SKM-1 treated with dmso at 0.1 percent for 144 hours (cell line): ENCODE data around the gene NRROS.

Experiments used
- DNase-seq: peaks from one replicate; lab custom pipeline; 2025; ENCODE audit not compliant: unreplicated experiment; lab: John Stamatoyannopoulos, UW

The NRROS gene

DNA sequence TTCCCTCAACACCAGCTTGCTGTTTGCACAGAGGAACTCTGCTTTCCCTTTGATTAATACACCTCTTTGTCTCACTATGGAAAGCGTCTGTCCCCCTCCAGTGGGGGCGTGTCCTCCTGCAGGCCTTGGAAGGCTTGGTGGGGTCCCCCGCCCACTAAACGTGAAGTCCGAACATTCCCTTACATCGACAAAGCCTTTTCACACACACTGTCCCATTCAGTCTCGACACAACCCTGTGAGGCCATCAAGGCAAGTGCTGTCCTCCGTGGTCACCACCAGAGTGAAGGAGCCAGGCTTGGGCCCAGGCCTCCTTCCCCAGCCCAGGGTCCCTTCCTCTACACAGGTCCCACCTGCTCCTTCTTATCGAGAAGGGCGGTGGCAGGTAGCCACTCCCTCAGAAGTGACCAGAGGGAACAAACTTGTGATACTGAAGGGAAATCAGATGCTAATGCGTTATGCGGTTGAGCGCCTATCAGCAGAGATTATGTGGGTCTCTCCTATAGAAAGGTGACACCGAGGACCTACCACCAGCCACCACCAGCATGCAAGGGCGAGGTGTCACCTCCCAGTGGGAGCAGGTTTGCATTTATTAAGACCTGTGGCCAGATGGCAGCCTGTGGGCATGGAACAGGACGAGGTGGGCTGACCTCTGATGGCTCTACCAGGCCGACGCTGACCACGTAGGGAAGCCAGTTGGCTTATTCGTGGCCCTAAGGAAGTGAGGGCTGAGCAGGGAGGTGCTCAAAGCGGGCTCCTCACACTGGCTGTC, 6.6 kb downstream of the NRROS start:
- no peak for DNase-seq

GRCh38 chr3:196646666-196647216, 7.2 kb downstream of the NRROS start:
- no peak for DNase-seq

DNA sequence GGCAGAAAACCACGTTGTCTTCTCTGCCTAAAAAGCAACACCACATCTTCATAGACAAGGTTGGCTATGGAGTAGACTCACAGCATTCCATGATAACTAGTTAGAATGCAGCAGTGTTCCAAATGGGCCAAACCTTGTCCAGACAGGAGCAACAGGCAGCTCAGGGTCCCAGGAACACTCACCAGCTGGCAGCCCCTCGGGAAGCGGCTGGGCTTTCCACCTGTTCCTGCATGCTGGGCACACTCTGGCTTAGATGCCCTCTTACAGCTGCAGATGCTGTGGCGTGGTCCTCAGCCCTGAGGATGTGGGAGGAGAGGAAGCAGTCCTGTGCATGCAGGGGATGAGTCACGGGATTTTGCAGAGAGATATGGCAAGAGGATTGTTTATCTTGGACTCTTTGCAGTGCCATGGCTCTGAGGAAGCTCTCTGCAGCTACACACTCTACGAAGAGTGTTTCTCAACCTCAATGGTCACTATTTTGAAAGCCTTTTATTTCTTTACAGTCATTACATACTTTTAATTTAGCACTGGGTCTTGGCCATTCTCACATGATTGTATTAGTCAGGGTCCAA, 11.3 kb downstream of the NRROS start:
- no peak for DNase-seq

GRCh38 chr3:196651819-196652218, 12.3 kb downstream of the NRROS start:
- DNase-seq: no peak

DNA sequence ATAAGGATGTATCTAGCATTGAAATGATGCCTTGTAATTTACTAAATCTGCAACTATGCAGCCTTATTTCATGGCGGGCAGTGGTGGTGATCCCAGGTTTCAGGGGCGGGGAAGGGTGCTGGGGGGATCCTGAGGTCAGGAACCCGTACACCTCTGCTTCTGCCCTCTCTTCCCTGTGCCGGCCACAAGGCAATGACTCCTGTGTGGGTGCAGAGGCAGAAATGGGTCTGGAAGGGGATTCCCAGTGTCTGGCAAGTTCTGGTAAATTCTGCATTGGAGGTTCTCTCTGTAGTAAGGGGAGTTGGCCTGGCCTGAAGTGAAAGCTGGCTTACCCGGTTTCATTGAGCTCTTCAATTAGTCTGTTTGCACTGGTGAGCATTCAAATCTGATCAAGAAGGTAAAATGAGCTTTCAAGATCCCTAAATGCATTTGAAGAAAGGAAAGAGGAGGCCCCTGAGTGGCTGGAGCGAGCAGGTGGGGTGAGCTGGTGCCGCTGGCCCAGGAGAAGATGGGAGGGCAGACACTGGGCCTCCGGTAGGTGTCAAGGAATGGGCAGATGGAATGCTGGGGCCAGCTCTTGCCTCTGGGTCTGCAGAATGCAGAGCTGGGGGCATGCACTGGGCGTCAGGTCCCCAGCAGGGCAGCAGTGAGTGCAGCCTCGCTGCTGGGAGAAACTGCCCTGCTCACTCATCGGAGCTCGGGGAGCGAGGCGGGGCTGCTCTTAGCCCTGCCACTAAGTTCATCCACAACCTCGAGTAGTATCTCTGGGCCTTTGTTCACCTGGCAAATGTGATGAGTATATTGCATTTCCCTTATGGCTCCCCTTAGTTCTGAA, 13.7 kb downstream of the NRROS start:
- no peak for DNase-seq

DNA sequence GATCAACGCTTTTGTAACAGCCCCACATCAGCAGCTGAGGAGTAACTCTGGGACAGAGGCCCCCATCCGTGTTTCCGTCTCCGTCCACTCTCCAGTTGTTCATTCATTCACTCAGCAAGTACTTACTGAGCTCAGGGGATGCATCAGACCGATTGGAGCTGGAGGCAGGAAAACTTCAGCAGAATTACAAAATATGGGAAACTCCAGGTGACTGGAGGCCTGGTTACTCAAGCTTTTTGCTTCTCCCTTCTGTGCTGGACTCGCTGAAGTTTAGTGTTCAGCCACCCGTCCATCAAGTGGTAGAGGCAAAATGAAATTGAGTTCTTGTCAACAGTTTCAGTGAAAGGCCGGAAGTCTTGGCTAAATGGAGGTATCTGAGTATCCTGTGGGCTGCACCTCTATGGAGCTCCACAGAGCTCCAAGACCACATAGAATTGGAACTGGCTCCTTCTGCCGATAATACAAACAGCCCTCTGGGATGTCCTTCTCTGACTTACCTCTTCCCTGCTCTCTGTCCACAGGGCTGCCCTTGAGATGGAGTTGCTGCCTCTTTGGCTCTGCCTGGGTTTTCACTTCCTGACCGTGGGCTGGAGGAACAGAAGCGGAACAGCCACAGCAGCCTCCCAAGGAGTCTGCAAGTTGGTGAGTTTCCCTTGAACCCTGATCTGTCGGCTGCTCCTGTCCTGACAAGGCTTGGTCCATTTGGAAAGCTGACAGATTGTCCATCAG, 14.7 kb downstream of the NRROS start:
- no peak for DNase-seq

DNA sequence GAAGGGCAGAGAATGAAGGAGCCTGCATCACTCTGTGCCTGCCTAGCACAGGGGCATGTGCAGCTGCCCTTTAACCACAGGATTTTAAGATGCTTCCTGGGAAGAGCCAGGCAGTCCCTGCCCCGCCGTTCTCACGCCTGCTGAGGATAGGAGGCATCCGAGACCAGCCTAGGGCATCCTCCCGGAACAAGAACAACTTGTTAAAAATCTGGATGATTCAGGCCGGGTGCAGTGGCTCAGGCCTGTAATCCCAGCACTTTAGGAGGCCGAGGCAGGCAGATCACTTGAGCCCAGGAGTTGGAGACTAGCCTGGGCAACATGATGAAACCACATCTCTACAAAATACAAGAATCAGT, 15.2 kb downstream of the NRROS start:
- DNase-seq: no peak

- DNase-seq: no peak
Measured at GRCh38 chr3:196655496-196655895, 16.0 kb downstream of the NRROS start.

- DNase-seq: no peak
Measured at GRCh38 chr3:196656213-196656612, 16.7 kb downstream of the NRROS start.

DNA sequence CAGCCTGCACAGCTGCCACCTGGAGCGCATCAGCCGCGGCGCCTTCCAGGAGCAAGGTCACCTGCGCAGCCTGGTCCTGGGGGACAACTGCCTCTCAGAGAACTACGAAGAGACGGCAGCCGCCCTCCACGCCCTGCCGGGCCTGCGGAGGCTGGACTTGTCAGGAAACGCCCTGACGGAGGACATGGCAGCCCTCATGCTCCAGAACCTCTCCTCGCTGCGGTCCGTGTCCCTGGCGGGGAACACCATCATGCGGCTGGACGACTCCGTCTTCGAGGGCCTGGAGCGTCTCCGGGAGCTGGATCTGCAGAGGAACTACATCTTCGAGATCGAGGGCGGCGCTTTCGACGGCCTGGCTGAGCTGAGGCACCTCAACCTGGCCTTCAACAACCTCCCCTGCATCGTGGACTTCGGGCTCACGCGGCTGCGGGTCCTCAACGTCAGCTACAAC, 20.4 kb downstream of the NRROS start:
- DNase-seq: no peak

GRCh38 chr3:196660381-196661166, 21.1 kb downstream of the NRROS start:
- no peak for DNase-seq

GRCh38 chr3:196661400-196661799, 21.9 kb downstream of the NRROS start:
- DNase-seq: no peak

DNA sequence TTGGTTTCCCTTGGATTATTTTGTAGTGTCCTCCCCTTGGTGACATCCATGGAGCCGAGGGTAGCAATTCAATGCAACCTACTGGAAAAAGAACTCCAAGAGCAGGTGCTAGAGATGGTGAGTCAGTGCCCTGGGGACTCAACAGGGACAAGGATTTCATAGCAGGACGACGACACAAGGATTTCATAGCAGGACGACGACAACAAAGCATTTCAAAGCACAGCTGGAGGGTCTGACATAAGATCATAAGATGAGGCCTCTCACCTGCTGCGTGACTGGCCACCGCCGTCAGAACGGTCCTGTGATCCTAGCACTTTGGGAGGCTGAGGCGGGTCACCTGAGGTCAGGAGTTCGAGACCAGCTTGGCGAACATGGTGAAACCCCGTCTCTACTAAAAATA, 22.5 kb downstream of the NRROS start:
- no peak for DNase-seq

- no peak for DNase-seq
Measured at GRCh38 chr3:196662711-196663571, 23.4 kb downstream of the NRROS start.

DNA sequence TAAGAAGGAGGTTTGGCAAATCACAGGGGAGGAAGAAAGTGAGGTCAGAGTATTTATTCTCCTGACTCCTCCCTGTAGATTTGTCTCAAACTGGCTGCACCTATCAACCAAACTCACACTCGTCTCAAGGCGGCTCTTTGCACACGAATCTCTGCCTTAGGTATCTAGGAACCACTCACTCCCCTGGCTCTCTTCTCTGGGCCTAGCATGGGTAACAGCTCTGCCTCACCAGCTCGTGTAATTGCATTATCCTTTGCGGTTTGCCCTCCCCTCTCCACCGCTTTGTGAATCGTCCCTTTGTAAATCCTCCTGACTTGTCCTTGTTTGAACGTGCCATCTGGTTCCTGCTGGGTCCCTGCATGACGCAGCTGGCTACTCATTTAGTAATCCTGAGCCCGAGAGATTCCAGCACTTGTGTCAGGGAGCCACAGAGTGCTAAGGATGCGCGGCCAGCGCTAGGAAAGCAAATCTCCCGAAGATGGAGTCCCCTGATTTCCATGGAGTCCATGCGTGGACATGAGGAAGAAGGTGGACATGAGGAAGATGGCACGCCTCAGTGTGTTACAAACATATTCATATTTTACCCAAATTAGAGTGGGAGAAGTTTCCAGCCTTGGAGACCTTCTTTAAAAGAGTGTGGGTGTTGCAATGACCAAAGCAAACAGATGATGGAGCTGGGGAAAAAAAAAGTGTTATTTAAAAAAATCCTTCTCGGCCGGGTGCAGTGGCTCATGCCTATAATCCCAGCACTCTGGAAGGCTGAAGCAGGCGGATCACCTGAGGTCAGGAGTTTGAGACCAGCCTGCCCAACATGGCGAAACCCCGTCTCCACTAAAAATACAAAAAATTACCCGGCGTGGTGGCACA, 26.7 kb downstream of the NRROS start:
- DNase-seq: peak; percentile 90

- no peak for DNase-seq
Measured at GRCh38 chr3:196667056-196667825, 27.7 kb downstream of the NRROS start.

DNA sequence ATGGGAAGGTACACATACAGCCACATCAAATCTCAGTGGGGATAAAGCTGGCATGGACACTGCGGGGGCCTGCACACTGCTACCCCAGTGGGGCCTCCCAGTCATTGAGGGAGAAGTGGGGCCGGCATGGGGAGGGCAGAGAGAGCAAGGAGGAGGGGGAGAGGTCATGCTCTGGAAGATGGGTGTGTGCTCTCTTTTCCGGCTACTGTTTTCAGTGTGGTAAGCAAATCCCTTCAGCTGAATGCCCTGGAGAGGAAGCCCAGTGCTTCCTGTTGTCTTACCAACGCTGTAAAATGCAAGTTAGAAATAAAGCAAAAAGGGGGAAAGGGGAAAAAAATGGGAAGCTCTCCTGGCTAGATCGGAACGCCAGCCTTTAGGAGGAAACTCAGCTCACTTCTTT, 30.8 kb downstream of the NRROS start:
- no peak for DNase-seq

DNA sequence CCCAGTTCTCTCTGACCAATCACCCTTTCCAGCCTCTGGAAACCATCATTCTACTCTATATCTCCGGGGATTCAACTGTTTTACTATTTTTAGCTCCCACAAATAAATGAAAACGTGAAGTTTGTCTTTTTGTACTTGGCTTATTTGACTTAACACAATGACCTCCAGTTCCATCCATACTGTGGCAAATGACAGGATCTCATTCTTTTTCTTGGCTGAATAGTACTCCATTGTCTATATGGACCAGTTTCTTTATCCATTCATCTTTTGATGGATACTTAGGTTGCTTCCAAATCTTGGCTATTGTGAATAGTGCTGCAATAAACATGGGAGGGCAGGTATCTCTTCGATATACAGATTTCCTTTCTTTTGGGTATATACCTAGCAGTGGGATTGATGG, 34.1 kb downstream of the NRROS start:
- no peak for DNase-seq
